ENCODE measurements around the gene DYNLT1. TPM values are rescaled to one million over a fixed set of nuclear protein-coding genes. Genes with fewer than 3 reads are reported as not detected.
"Not testable (repeated sequence)": the region's sequence is repeated elsewhere in the genome, so short reads cannot be mapped to it uniquely, and the experiment has no call there.

The DYNLT1 gene
- polyA plus RNA-seq, 2 donors: 168 to 183 TPM

- WGBS, 2 donors: 74 to 77% methylated on average over 14 of the region's 14 CpGs
- no peak overlapping the region for H3K4me3 ChIP-seq (ENCODE audit: low read depth in 1 of 2, low read length in 2 of 2)
- peak overlapping the region in 1 of 2 donors; percentile 69 for H3K27ac ChIP-seq (ENCODE audit: low read depth in 2 of 2, low read length in 1 of 2)
- H3K9me3 ChIP-seq (ENCODE audit: control insufficient read depth in 2 of 2, insufficient read depth in 1 of 2, low read depth in 1 of 2, low read length in 1 of 2): no peaks in the 10 kb centered on the region
- no peaks in the 10 kb centered on the region for H3K36me3 ChIP-seq (ENCODE audit: control insufficient read depth in 2 of 2, insufficient read depth in 2 of 2, low read length in 1 of 2)
- peaks cover 0 to 13% of the 10 kb centered on the region in 2 donors for H3K4me1 ChIP-seq (ENCODE audit: control insufficient read depth in 2 of 2, insufficient read depth in 2 of 2, low read length in 1 of 2)
- H3K27me3 ChIP-seq (ENCODE audit: control insufficient read depth in 1 of 2, insufficient read depth in 2 of 2, low read length in 2 of 2): no peaks in the 10 kb centered on the region
These were observed 22.3 kb upstream of the DYNLT1 start for GRCh38 chr6:158666628-158667359.

DNA sequence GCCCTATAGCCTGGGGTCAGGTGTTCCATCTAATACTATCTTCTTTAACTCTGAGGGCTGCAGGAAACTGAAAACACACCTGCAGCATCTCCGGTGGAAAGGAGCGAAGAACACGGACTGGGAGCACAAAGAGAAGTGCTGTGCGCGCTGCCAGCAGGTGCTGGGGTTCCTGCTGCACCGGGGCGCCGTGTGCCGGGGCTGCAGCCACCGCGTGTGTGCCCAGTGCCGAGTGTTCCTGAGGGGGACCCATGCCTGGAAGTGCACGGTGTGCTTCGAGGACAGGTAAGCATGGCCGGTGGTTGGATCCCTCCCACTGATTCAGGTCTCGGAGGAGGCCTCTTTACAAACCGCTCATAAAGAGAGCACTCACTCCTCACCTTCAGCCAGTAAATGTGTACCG lies 20.8 kb upstream of the DYNLT1 start:
- Histone ChIP-seq H3K4me3 (ENCODE audit: low read depth in 1 of 2, low read length in 2 of 2) (no peak overlapping the region), H3K27ac (ENCODE audit: low read depth in 2 of 2, low read length in 1 of 2) (peak overlapping the region in 1 of 2 donors; percentile 42), H3K4me1 (ENCODE audit: control insufficient read depth in 2 of 2, insufficient read depth in 2 of 2, low read length in 1 of 2) (peaks cover 0 to 13% of the 10 kb centered on the region in 2 donors), H3K36me3 (ENCODE audit: control insufficient read depth in 2 of 2, insufficient read depth in 2 of 2, low read length in 1 of 2) (no peaks in the 10 kb centered on the region), H3K9me3 (ENCODE audit: control insufficient read depth in 2 of 2, insufficient read depth in 1 of 2, low read depth in 1 of 2, low read length in 1 of 2) (no peaks in the 10 kb centered on the region), H3K27me3 (ENCODE audit: control insufficient read depth in 1 of 2, insufficient read depth in 2 of 2, low read length in 2 of 2) (no peaks in the 10 kb centered on the region)
- WGBS, 2 donors: 95 to 97% methylated on average over 18 of the region's 18 CpGs

GRCh38 chr6:158663625-158664165 lies 19.2 kb upstream of the DYNLT1 start:
- Histone ChIP-seq H3K4me1 (ENCODE audit: control insufficient read depth in 2 of 2, insufficient read depth in 2 of 2, low read length in 1 of 2) (peaks cover 0 to 13% of the 10 kb centered on the region in 2 donors), H3K4me3 (ENCODE audit: low read depth in 1 of 2, low read length in 2 of 2) (peak overlapping the region; percentile 47 to 54), H3K27ac (ENCODE audit: low read depth in 2 of 2, low read length in 1 of 2) (peak overlapping the region; percentile 80 to 90), H3K36me3 (ENCODE audit: control insufficient read depth in 2 of 2, insufficient read depth in 2 of 2, low read length in 1 of 2) (no peaks in the 10 kb centered on the region), H3K27me3 (ENCODE audit: control insufficient read depth in 1 of 2, insufficient read depth in 2 of 2, low read length in 2 of 2) (no peaks in the 10 kb centered on the region), H3K9me3 (ENCODE audit: control insufficient read depth in 2 of 2, insufficient read depth in 1 of 2, low read depth in 1 of 2, low read length in 1 of 2) (no peaks in the 10 kb centered on the region)
- 32 to 37% methylated on average over 11 of the region's 11 CpGs for WGBS, 2 donors

- no peaks in the 10 kb centered on the region for H3K36me3 ChIP-seq (ENCODE audit: control insufficient read depth in 2 of 2, insufficient read depth in 2 of 2, low read length in 1 of 2)
- 41 to 46% methylated on average over 27 of the region's 27 CpGs for WGBS, 2 donors
- peak overlapping the region; percentile 80 to 90 for H3K27ac ChIP-seq (ENCODE audit: low read depth in 2 of 2, low read length in 1 of 2)
- H3K9me3 ChIP-seq (ENCODE audit: control insufficient read depth in 2 of 2, insufficient read depth in 1 of 2, low read depth in 1 of 2, low read length in 1 of 2): no peaks in the 10 kb centered on the region
- H3K4me1 ChIP-seq (ENCODE audit: control insufficient read depth in 2 of 2, insufficient read depth in 2 of 2, low read length in 1 of 2): peaks cover 0 to 8% of the 10 kb centered on the region in 2 donors
- no peaks in the 10 kb centered on the region for H3K27me3 ChIP-seq (ENCODE audit: control insufficient read depth in 1 of 2, insufficient read depth in 2 of 2, low read length in 2 of 2)
- H3K4me3 ChIP-seq (ENCODE audit: low read depth in 1 of 2, low read length in 2 of 2): peak overlapping the region; percentile 47 to 54
These were observed 18.5 kb upstream of the DYNLT1 start for GRCh38 chr6:158662954-158663624.

- Histone ChIP-seq H3K36me3 (ENCODE audit: control insufficient read depth in 2 of 2, insufficient read depth in 2 of 2, low read length in 1 of 2) (no peaks in the 10 kb centered on the region), H3K27ac (ENCODE audit: low read depth in 2 of 2, low read length in 1 of 2) (peak overlapping the region; percentile 80 to 90), H3K4me3 (ENCODE audit: low read depth in 1 of 2, low read length in 2 of 2) (peak overlapping the region in 1 of 2 donors; percentile 54), H3K4me1 (ENCODE audit: control insufficient read depth in 2 of 2, insufficient read depth in 2 of 2, low read length in 1 of 2) (peaks cover 0 to 5% of the 10 kb centered on the region in 2 donors), H3K27me3 (ENCODE audit: control insufficient read depth in 1 of 2, insufficient read depth in 2 of 2, low read length in 2 of 2) (no peaks in the 10 kb centered on the region), H3K9me3 (ENCODE audit: control insufficient read depth in 2 of 2, insufficient read depth in 1 of 2, low read depth in 1 of 2, low read length in 1 of 2) (no peaks in the 10 kb centered on the region)
- 71 to 72% methylated on average over 3 of the region's 3 CpGs for WGBS, 2 donors
These were observed 18.0 kb upstream of the DYNLT1 start for GRCh38 chr6:158662607-158662953.

GRCh38 chr6:158661156-158661685 lies 16.7 kb upstream of the DYNLT1 start:
- no peaks in the 10 kb centered on the region for H3K27me3 ChIP-seq (ENCODE audit: control insufficient read depth in 1 of 2, insufficient read depth in 2 of 2, low read length in 2 of 2)
- no peaks in the 10 kb centered on the region for H3K9me3 ChIP-seq (ENCODE audit: control insufficient read depth in 2 of 2, insufficient read depth in 1 of 2, low read depth in 1 of 2, low read length in 1 of 2)
- peak overlapping the region; percentile 67 to 72 for H3K27ac ChIP-seq (ENCODE audit: low read depth in 2 of 2, low read length in 1 of 2)
- no peak overlapping the region for H3K4me3 ChIP-seq (ENCODE audit: low read depth in 1 of 2, low read length in 2 of 2)
- 56 to 78% methylated on average over 3 of the region's 3 CpGs for WGBS, 2 donors
- H3K4me1 ChIP-seq (ENCODE audit: control insufficient read depth in 2 of 2, insufficient read depth in 2 of 2, low read length in 1 of 2): peaks cover 0 to 5% of the 10 kb centered on the region in 2 donors
- no peaks in the 10 kb centered on the region for H3K36me3 ChIP-seq (ENCODE audit: control insufficient read depth in 2 of 2, insufficient read depth in 2 of 2, low read length in 1 of 2)

GRCh38 chr6:158660333-158660754 lies 15.8 kb upstream of the DYNLT1 start:
- no peaks in the 10 kb centered on the region for H3K27me3 ChIP-seq (ENCODE audit: control insufficient read depth in 1 of 2, insufficient read depth in 2 of 2, low read length in 2 of 2)
- no peak overlapping the region for H3K4me3 ChIP-seq (ENCODE audit: low read depth in 1 of 2, low read length in 2 of 2)
- no peaks in the 10 kb centered on the region for H3K9me3 ChIP-seq (ENCODE audit: control insufficient read depth in 2 of 2, insufficient read depth in 1 of 2, low read depth in 1 of 2, low read length in 1 of 2)
- peaks cover 0 to 5% of the 10 kb centered on the region in 2 donors for H3K4me1 ChIP-seq (ENCODE audit: control insufficient read depth in 2 of 2, insufficient read depth in 2 of 2, low read length in 1 of 2)
- peak overlapping the region; percentile 67 to 72 for H3K27ac ChIP-seq (ENCODE audit: low read depth in 2 of 2, low read length in 1 of 2)
- no peaks in the 10 kb centered on the region for H3K36me3 ChIP-seq (ENCODE audit: control insufficient read depth in 2 of 2, insufficient read depth in 2 of 2, low read length in 1 of 2)
- 28 to 31% methylated on average over 10 of the region's 10 CpGs for WGBS, 2 donors

GRCh38 chr6:158656986-158657385 lies 12.4 kb upstream of the DYNLT1 start:
- H3K27me3 ChIP-seq (ENCODE audit: control insufficient read depth in 1 of 2, insufficient read depth in 2 of 2, low read length in 2 of 2); H3K9me3 ChIP-seq (ENCODE audit: control insufficient read depth in 2 of 2, insufficient read depth in 1 of 2, low read depth in 1 of 2, low read length in 1 of 2); H3K27ac ChIP-seq (ENCODE audit: low read depth in 2 of 2, low read length in 1 of 2); H3K36me3 ChIP-seq (ENCODE audit: control insufficient read depth in 2 of 2, insufficient read depth in 2 of 2, low read length in 1 of 2); H3K4me1 ChIP-seq (ENCODE audit: control insufficient read depth in 2 of 2, insufficient read depth in 2 of 2, low read length in 1 of 2); H3K4me3 ChIP-seq (ENCODE audit: low read depth in 1 of 2, low read length in 2 of 2): not testable (repeated sequence)
- WGBS, 2 donors: 64 to 68% methylated on average over 9 of the region's 9 CpGs

GRCh38 chr6:158655569-158656450 lies 11.3 kb upstream of the DYNLT1 start:
- Histone ChIP-seq H3K4me3 (ENCODE audit: low read depth in 1 of 2, low read length in 2 of 2) (no peak overlapping the region), H3K27me3 (ENCODE audit: control insufficient read depth in 1 of 2, insufficient read depth in 2 of 2, low read length in 2 of 2) (no peaks in the 10 kb centered on the region), H3K36me3 (ENCODE audit: control insufficient read depth in 2 of 2, insufficient read depth in 2 of 2, low read length in 1 of 2) (no peaks in the 10 kb centered on the region), H3K9me3 (ENCODE audit: control insufficient read depth in 2 of 2, insufficient read depth in 1 of 2, low read depth in 1 of 2, low read length in 1 of 2) (no peaks in the 10 kb centered on the region), H3K4me1 (ENCODE audit: control insufficient read depth in 2 of 2, insufficient read depth in 2 of 2, low read length in 1 of 2) (peaks cover 0 to 4% of the 10 kb centered on the region in 2 donors), H3K27ac (ENCODE audit: low read depth in 2 of 2, low read length in 1 of 2) (no peak overlapping the region)
- 84 to 88% methylated on average over 22 of the region's 22 CpGs for WGBS, 2 donors

All from esophagus (tissue), 2 donors.